Measurements from ENCODE around the gene PTPRG.
"Not testable (repeated sequence)": the region's sequence is repeated elsewhere in the genome, so short reads cannot be mapped to it uniquely, and the experiment has no call there.

PTPRG gene

GRCh38 chr3:61531528-61531927 is 29.8 kb upstream of the PTPRG start:
- Histone ChIP-seq H3K4me1 (peaks cover 0 to 31% (median 9%) of the 10 kb centered on the region in 10 experiments; a peak in 9 of 20 replicates), H3K27ac (no peak overlapping the region; a peak in 1 of 22 replicates), H3K4me2 (no peak overlapping the region; a peak in 1 of 22 replicates), H3K9me3 (replicated peaks in 1 of 11) (no peaks in the 10 kb centered on the region), H4K20me1 (no peaks in the 10 kb centered on the region), H3K36me3 (no peaks in the 10 kb centered on the region), H3K27me3 (no peaks in the 10 kb centered on the region), H3K4me3 (no peak overlapping the region), H3K9ac (no peak overlapping the region)
- TF ChIP-seq Cebpa-rat (IDR thresholded peaks at IDR 0.05), result no peak

GRCh38 chr3:61532739-61533500 is 28.5 kb upstream of the PTPRG start:
- peaks cover 6 to 42% (median 20%) of the 10 kb centered on the region in 10 experiments; a peak in 18 of 20 replicates for H3K4me1 ChIP-seq
- H3K27me3 ChIP-seq, result no peaks in the 10 kb centered on the region
- H4K20me1 ChIP-seq, result no peaks in the 10 kb centered on the region
- no peaks in the 10 kb centered on the region for H3K36me3 ChIP-seq
- H3K4me3 ChIP-seq, result no peak overlapping the region
- peak in 2 of 11 experiments; percentile 32 to 45; a peak in 2 of 22 replicates for TF ChIP-seq Cebpa-rat (IDR thresholded peaks at IDR 0.05)
- no peak overlapping the region for H3K9ac ChIP-seq
- H3K9me3 ChIP-seq (replicated peaks in 1 of 11), result no peaks in the 10 kb centered on the region
- H3K4me2 ChIP-seq, result peak overlapping the region in 7 of 11 experiments; percentile 1 to 36 (median 23); a peak in 8 of 22 replicates
- H3K27ac ChIP-seq, result peak overlapping the region in 4 of 11 experiments; percentile 22 to 55 (median 45); a peak in 5 of 22 replicates

- no peaks in the 10 kb centered on the region for H3K27me3 ChIP-seq
- H3K27ac ChIP-seq, result no peak overlapping the region
- H3K4me2 ChIP-seq, result no peak overlapping the region
- no peaks in the 10 kb centered on the region for H3K36me3 ChIP-seq
- no peak overlapping the region for H3K9ac ChIP-seq
- H3K4me3 ChIP-seq, result no peak overlapping the region
- no peaks in the 10 kb centered on the region for H4K20me1 ChIP-seq
- H3K4me1 ChIP-seq, result peaks cover 6 to 43% (median 20%) of the 10 kb centered on the region in 10 experiments; a peak in 18 of 20 replicates
- no peaks in the 10 kb centered on the region for H3K9me3 ChIP-seq (replicated peaks in 1 of 11)
- no peak for TF ChIP-seq Cebpa-rat (IDR thresholded peaks at IDR 0.05)
These were observed 25.5 kb upstream of the PTPRG start for GRCh38 chr3:61535826-61536225.

GRCh38 chr3:61537366-61537765 is 24.0 kb upstream of the PTPRG start:
- H3K4me3 ChIP-seq, result no peak overlapping the region
- H3K9ac ChIP-seq, result no peak overlapping the region
- no peaks in the 10 kb centered on the region for H3K36me3 ChIP-seq
- H4K20me1 ChIP-seq, result no peaks in the 10 kb centered on the region
- TF ChIP-seq Cebpa-rat (IDR thresholded peaks at IDR 0.05), result no peak
- H3K4me1 ChIP-seq, result peaks cover 6 to 32% (median 20%) of the 10 kb centered on the region in 10 experiments; a peak in 18 of 20 replicates
- H3K4me2 ChIP-seq, result peak overlapping the region; percentile 22 to 66 (median 47); a peak in 20 of 22 replicates
- H3K9me3 ChIP-seq (replicated peaks in 1 of 11), result no peaks in the 10 kb centered on the region
- no peaks in the 10 kb centered on the region for H3K27me3 ChIP-seq
- peak overlapping the region in 2 of 11 experiments; percentile 16 to 43; a peak in 2 of 22 replicates for H3K27ac ChIP-seq

GRCh38 chr3:61538486-61538885 is 22.9 kb upstream of the PTPRG start:
- Histone ChIP-seq H3K9me3 (replicated peaks in 1 of 11) (no peaks in the 10 kb centered on the region), H3K4me1 (peaks cover 6 to 21% (median 11%) of the 10 kb centered on the region in 10 experiments; a peak in 18 of 20 replicates), H3K36me3 (no peaks in the 10 kb centered on the region), H4K20me1 (no peaks in the 10 kb centered on the region), H3K4me2 (no peak overlapping the region), H3K27ac (no peak overlapping the region), H3K9ac (no peak overlapping the region), H3K4me3 (no peak overlapping the region), H3K27me3 (no peaks in the 10 kb centered on the region)
- TF ChIP-seq Cebpa-rat (IDR thresholded peaks at IDR 0.05), result no peak

GRCh38 chr3:61541694-61542093 is 19.7 kb upstream of the PTPRG start:
- no peak overlapping the region for H3K4me2 ChIP-seq
- no peak overlapping the region for H3K27ac ChIP-seq
- no peaks in the 10 kb centered on the region for H4K20me1 ChIP-seq
- no peaks in the 10 kb centered on the region for H3K9me3 ChIP-seq (replicated peaks in 1 of 11)
- no peaks in the 10 kb centered on the region for H3K36me3 ChIP-seq
- no peaks in the 10 kb centered on the region for H3K27me3 ChIP-seq
- TF ChIP-seq Cebpa-rat (IDR thresholded peaks at IDR 0.05), result no peak
- no peak overlapping the region for H3K4me3 ChIP-seq
- H3K9ac ChIP-seq, result no peak overlapping the region
- peaks cover 5 to 12% (median 10%) of the 10 kb centered on the region in 10 experiments; a peak in 18 of 20 replicates for H3K4me1 ChIP-seq

GRCh38 chr3:61545716-61546115 is 15.7 kb upstream of the PTPRG start:
- H3K27ac ChIP-seq, result no peak overlapping the region
- no peak for TF ChIP-seq Cebpa-rat (IDR thresholded peaks at IDR 0.05)
- no peaks in the 10 kb centered on the region for H3K9me3 ChIP-seq (replicated peaks in 1 of 11)
- no peaks in the 10 kb centered on the region for H3K27me3 ChIP-seq
- H3K4me1 ChIP-seq, result no peaks in the 10 kb centered on the region
- H4K20me1 ChIP-seq, result no peaks in the 10 kb centered on the region
- no peak overlapping the region for H3K4me3 ChIP-seq
- no peak overlapping the region for H3K4me2 ChIP-seq
- no peak overlapping the region for H3K9ac ChIP-seq
- H3K36me3 ChIP-seq, result no peaks in the 10 kb centered on the region

GRCh38 chr3:61547625-61548024 is 13.7 kb upstream of the PTPRG start:
- no peak overlapping the region for H3K27ac ChIP-seq
- no peak overlapping the region for H3K4me3 ChIP-seq
- no peak overlapping the region for H3K4me2 ChIP-seq
- no peaks in the 10 kb centered on the region for H4K20me1 ChIP-seq
- no peaks in the 10 kb centered on the region for H3K4me1 ChIP-seq
- TF ChIP-seq Cebpa-rat (IDR thresholded peaks at IDR 0.05), result no peak
- no peaks in the 10 kb centered on the region for H3K9me3 ChIP-seq (replicated peaks in 1 of 11)
- no peaks in the 10 kb centered on the region for H3K27me3 ChIP-seq
- H3K36me3 ChIP-seq, result no peaks in the 10 kb centered on the region
- no peak overlapping the region for H3K9ac ChIP-seq

- H3K4me3 ChIP-seq; H3K36me3 ChIP-seq; H3K27ac ChIP-seq; H3K9me3 ChIP-seq (replicated peaks in 1 of 11); H3K27me3 ChIP-seq; H3K9ac ChIP-seq; H4K20me1 ChIP-seq: not testable (repeated sequence)
- Histone ChIP-seq H3K4me2 (peak overlapping the region in 1 of 11 experiments; percentile 26; a peak in 1 of 22 replicates), H3K4me1 (peaks cover 0 to 30% (median 10%) of the 10 kb centered on the region in 10 experiments; a peak in 14 of 20 replicates)
These were observed 8.7 kb upstream of the PTPRG start for GRCh38 chr3:61552704-61553103.

Measured in BLaER1 treated with 17β-estradiol and CSF1 and Interleukin-3, amounts not matched to agents 10 nM and 100 nM (cell line).